ENCODE measurements around the gene OR13G1. TPM values are rescaled to one million over a fixed set of nuclear protein-coding genes. Genes with fewer than 3 reads are reported as not detected.

Gene OR13G1
- total RNA-seq, 2 experiments from 2014 or later, result not detected

DNA sequence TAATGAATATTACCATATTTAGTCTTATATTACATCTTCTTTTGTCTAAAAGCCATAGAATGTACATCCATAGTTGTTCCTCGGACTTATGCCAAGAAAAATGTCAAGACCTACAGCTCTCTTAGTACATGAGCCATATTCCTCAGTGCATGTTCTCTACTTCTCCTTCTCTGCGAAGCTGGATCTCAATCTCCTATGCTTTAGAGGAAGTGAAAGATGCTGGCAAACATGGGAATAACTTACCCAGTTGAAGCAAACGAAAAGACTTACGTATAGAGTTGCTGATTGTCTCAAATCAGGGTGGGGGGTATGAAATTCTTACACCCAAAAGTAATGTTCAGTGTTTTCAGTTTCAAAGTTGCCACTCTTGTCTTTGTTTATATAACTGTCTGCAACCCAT is 32.7 kb downstream of the OR13G1 start:
- Mint-ChIP-seq H3K9me3 (ENCODE audit: insufficient read depth) (no peaks in the 10 kb centered on the region), H3K4me1 (ENCODE audit: low read depth) (no peaks in the 10 kb centered on the region), H3K36me3 (ENCODE audit: low read depth) (no peaks in the 10 kb centered on the region), H3K27ac (no peak overlapping the region), H3K27me3 (ENCODE audit: low read depth) (no peaks in the 10 kb centered on the region), H3K4me3 (no peak overlapping the region)
- ATAC-seq, result no peak
- DNase-seq, result no peak
- ChIA-PET CTCF (no interaction called here), POLR2A (no interaction called here)

DNA sequence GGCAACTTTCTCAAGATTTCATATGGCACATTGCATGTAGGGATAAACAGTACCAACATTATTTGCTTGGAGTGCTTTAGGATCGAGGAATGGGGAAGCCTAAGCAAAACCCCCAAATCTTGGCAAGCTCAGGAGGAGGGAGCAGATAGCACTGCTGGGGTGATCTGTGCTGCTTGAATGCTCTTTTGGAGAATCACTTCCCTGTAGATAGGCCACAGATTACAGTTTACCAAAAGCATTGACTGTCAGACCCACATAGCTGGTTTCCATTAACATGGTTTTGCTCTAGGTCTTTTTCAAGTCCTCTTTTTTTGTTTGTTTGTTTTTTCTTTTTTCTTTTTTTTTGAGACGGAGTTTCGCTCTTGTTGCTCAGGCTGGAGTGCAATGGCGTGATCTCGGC is 36.8 kb downstream of the OR13G1 start:
- DNase-seq (no peak), ATAC-seq (no peak)
- Mint-ChIP-seq H3K27ac (no peak overlapping the region), H3K36me3 (ENCODE audit: low read depth) (no peaks in the 10 kb centered on the region), H3K4me3 (no peak overlapping the region), H3K9me3 (ENCODE audit: insufficient read depth) (no peaks in the 10 kb centered on the region), H3K27me3 (ENCODE audit: low read depth) (peaks cover 11% of the 10 kb centered on the region), H3K4me1 (ENCODE audit: low read depth) (peaks cover 4% of the 10 kb centered on the region)
- CTCF ChIA-PET, result no interaction called here
- POLR2A ChIA-PET, result no interaction called here

DNA sequence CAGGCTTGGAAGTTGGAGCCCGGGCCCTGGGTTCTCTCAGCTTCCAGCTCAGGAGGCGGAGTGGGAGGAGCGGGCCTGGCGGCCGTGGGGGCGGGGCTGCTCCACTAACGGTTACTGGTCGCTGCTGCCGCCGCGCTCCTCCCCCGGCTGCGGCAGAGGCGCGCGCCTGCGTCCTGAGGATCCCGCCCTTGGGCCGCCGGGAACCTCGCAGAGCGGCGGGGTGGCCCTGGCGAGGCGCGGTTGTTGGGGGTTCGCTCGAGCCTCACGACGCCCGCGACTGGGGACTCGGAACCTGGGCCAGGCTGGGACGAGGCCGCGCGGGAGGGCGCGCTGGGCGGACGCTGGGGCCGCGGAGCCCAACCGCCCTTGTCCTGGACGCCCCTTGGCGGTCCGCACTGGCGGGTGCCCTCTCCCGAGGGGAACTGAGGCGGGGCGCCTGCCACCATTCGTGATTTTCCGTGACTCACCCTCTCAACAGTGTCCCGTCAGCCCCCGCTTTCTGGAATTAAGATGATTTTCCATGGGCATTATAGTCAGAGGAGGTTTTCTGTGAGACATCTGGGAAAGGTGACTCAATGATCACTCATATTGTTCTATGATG is 40.1 kb downstream of the OR13G1 start:
- no peak overlapping the region for H3K27ac Mint-ChIP-seq
- CTCF ChIA-PET, result no interaction called here
- H3K9me3 Mint-ChIP-seq (ENCODE audit: insufficient read depth), result no peaks in the 10 kb centered on the region
- ATAC-seq (peak; percentile 90), DNase-seq (peak; percentile 41)
- POLR2A ChIA-PET, result no interaction called here
- H3K27me3 Mint-ChIP-seq (ENCODE audit: low read depth), result peaks cover 11% of the 10 kb centered on the region
- peaks cover 4% of the 10 kb centered on the region for H3K4me1 Mint-ChIP-seq (ENCODE audit: low read depth)
- no peak overlapping the region for H3K4me3 Mint-ChIP-seq
- H3K36me3 Mint-ChIP-seq (ENCODE audit: low read depth), result no peaks in the 10 kb centered on the region

DNA sequence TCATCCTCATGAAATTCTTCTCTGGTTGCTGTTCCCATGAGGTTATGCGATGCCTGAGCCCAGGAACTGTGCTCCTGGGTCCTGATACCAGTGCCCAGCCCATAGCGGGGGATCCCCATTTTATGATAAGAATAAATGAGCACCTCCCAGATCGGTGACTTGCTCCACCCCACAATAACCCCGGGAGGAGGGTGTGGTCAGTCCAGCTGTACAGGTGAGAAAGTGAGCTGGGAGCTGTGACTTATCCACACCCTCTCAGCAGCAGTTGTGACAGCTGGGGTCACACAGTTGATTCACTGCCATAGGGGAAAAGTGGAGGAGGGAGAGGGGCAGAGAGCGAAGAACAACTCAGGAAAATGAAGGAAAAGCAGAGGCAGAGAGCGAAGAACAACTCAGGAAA is 40.8 kb downstream of the OR13G1 start:
- no peak overlapping the region for H3K4me3 Mint-ChIP-seq
- no peak for ATAC-seq
- H3K36me3 Mint-ChIP-seq (ENCODE audit: low read depth), result no peaks in the 10 kb centered on the region
- DNase-seq, result no peak
- POLR2A ChIA-PET, result no interaction called here
- H3K27ac Mint-ChIP-seq, result no peak overlapping the region
- H3K27me3 Mint-ChIP-seq (ENCODE audit: low read depth), result peaks cover 11% of the 10 kb centered on the region
- CTCF ChIA-PET, result no interaction called here
- peaks cover 4% of the 10 kb centered on the region for H3K4me1 Mint-ChIP-seq (ENCODE audit: low read depth)
- H3K9me3 Mint-ChIP-seq (ENCODE audit: insufficient read depth), result no peaks in the 10 kb centered on the region

DNA sequence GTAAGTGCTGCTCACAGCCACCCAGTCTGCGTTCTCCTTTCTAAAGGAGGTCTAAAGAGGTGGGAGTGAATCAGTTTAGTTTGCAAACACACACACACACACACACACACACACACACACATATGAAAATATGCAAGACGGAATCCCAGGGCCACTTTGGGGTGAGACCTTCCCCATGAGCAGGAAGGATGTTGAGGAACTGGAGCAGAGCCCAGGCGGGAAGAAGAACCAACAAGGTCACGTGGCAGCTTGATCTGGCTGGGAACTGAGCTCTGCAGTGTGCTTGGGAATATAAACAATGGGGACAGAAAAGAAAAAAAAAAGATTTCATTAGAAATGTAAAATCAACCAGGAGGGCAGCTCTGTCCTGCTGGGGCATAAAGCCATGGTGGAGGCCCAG is 41.5 kb downstream of the OR13G1 start:
- ChIA-PET CTCF (no interaction called here), POLR2A (no interaction called here)
- Mint-ChIP-seq H3K4me3 (no peak overlapping the region), H3K9me3 (ENCODE audit: insufficient read depth) (no peaks in the 10 kb centered on the region), H3K4me1 (ENCODE audit: low read depth) (peaks cover 4% of the 10 kb centered on the region), H3K27me3 (ENCODE audit: low read depth) (peaks cover 11% of the 10 kb centered on the region), H3K27ac (no peak overlapping the region), H3K36me3 (ENCODE audit: low read depth) (no peaks in the 10 kb centered on the region)
- DNase-seq (no peak), ATAC-seq (no peak)

DNA sequence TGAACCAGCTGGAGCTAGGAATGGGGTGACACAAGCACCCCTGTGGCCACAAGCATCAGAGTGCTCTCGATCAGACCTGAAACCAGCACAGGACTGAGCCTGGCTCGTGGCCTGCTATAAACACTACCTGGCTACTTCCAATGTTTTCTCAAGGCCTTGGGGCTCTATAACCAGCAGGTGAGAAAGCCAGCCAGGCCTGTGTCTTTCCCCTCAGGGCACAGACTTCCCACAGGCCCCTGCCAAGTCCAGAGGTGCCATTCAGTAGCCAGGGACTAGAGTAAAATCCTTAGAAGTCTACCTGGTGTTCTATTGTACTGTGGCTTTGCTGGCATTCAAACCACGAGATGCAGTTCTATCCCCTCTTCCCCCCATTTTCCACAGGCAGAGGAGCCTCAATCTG is 51.6 kb downstream of the OR13G1 start:
- DNase-seq (no peak), ATAC-seq (no peak)
- Mint-ChIP-seq H3K4me1 (ENCODE audit: low read depth) (no peaks in the 10 kb centered on the region), H3K36me3 (ENCODE audit: low read depth) (no peaks in the 10 kb centered on the region), H3K4me3 (no peak overlapping the region), H3K27ac (no peak overlapping the region), H3K9me3 (ENCODE audit: insufficient read depth) (no peaks in the 10 kb centered on the region), H3K27me3 (ENCODE audit: low read depth) (no peaks in the 10 kb centered on the region)
- ChIA-PET CTCF (no interaction called here), POLR2A (no interaction called here)

Other genes with a start within 250 kb of the OR13G1 start
- not detected for gene OR2B11, start 221.6 kb downstream of the OR13G1 start, total RNA-seq
- not detected for gene OR2C3, start 143.3 kb downstream of the OR13G1 start, total RNA-seq
- gene GCSAML, start 130.6 kb downstream of the OR13G1 start, total RNA-seq, result not detected
- gene OR2G2, start 91.4 kb downstream of the OR13G1 start, total RNA-seq, result not detected
- not detected for gene OR2G3, start 74.2 kb downstream of the OR13G1 start, total RNA-seq
- not detected for gene OR6F1, start 36.9 kb upstream of the OR13G1 start, total RNA-seq
- gene OR14K1, start 58.9 kb upstream of the OR13G1 start, total RNA-seq, result not detected
- not detected for gene OR14A2, start 68.4 kb upstream of the OR13G1 start, total RNA-seq
- gene OR1C1, start 80.8 kb upstream of the OR13G1 start, total RNA-seq, result not detected
- not detected for gene OR14A16, start 144.4 kb upstream of the OR13G1 start, total RNA-seq
- gene OR11L1, start 162.2 kb upstream of the OR13G1 start, total RNA-seq, result not detected
- gene TRIM58, start 177.4 kb upstream of the OR13G1 start, total RNA-seq, result under 1 TPM; 0.21 to 0.74 TPM
- not detected for gene OR2W3, start 215.8 kb upstream of the OR13G1 start, total RNA-seq
- gene OR2T8, start 240.5 kb upstream of the OR13G1 start, total RNA-seq, result not detected
- gene OR2AJ1, start 245.2 kb upstream of the OR13G1 start, total RNA-seq, result not detected

Measured in activated CD8-positive, alpha-beta T cell treated with anti-CD3 and anti-CD28 coated beads, Interleukin-2, amount 10 ng/mL, durations not matched to agents 7 days and 5 days (primary cell).